ENCODE measurements around the gene GALNT8.

DNA sequence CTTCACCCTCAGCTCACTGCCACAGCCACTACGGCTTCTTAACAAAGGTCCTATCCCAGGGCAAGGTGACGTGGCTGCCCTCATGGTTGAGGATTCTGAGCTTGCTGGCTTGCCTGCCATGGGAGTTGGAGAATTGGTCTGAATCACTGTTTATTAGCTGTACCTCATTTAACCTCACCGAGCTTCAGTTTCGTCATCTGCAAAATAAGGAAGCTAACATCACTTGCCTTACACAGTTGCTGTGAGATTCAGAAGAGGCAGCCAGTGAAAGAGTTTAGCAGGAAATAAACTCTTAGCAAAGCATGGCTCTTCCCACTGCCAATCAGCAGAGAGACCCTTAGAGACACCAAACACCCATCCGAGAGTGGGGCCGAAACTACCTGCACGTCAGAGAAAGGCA is 99.5 kb downstream of the GALNT8 start:
- TF ChIP-seq, protein P1, sequence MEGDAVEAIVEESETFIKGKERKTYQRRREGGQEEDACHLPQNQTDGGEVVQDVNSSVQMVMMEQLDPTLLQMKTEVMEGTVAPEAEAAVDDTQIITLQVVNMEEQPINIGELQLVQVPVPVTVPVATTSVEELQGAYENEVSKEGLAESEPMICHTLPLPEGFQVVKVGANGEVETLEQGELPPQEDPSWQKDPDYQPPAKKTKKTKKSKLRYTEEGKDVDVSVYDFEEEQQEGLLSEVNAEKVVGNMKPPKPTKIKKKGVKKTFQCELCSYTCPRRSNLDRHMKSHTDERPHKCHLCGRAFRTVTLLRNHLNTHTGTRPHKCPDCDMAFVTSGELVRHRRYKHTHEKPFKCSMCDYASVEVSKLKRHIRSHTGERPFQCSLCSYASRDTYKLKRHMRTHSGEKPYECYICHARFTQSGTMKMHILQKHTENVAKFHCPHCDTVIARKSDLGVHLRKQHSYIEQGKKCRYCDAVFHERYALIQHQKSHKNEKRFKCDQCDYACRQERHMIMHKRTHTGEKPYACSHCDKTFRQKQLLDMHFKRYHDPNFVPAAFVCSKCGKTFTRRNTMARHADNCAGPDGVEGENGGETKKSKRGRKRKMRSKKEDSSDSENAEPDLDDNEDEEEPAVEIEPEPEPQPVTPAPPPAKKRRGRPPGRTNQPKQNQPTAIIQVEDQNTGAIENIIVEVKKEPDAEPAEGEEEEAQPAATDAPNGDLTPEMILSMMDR (IDR thresholded peaks at IDR 0.05): no peak
- TF ChIP-seq POLR2AphosphoS5 (IDR thresholded peaks at IDR 0.05; ENCODE audit: low read depth, low read length) (no peak), TCF7L2 (IDR thresholded peaks at IDR 0.05; ENCODE audit: low read depth, low read length) (no peak), REST (IDR thresholded peaks at IDR 0.05; ENCODE audit: insufficient read depth in 1 of 2, low read depth in 2 of 2, low read length in 1 of 2) (no peak)
